NB4 (cell line): ENCODE results near the gene SOX15.

ENCODE experiments used
- DNase-seq: peaks from one replicate; pipeline ENCODE4 v3.0.0; 2010; ENCODE audit warnings: low read depth
- H3K4me3 ChIP-seq: one replicate; pipeline ENCODE4 v1.5.1; 2011; ENCODE audit warnings: mild to moderate bottlenecking, low read depth, low read length, moderate library complexity
- CTCF ChIP-seq: IDR thresholded peaks from one replicate; pipeline ENCODE4 v1.5.1; 2012; ENCODE audit warnings: low read depth, low read length
- MYC ChIP-seq: IDR thresholded peaks from 2 replicates; pipeline ENCODE4 v1.6.1; 2011; ENCODE audit warnings: low read depth, low read length
- POLR2A ChIP-seq: IDR thresholded peaks from 2 replicates; pipeline ENCODE4 v1.6.1; 2011; ENCODE audit warnings: mild to moderate bottlenecking; ENCODE audit not compliant: insufficient read length; ENCODE audit errors: extremely low read depth
- TF ChIP-seq, protein P1 (sequence below): IDR thresholded peaks from 2 replicates; pipeline ENCODE4 v1.6.1; 2011; ENCODE audit warnings: low read depth, low read length

The SOX15 gene

DNA sequence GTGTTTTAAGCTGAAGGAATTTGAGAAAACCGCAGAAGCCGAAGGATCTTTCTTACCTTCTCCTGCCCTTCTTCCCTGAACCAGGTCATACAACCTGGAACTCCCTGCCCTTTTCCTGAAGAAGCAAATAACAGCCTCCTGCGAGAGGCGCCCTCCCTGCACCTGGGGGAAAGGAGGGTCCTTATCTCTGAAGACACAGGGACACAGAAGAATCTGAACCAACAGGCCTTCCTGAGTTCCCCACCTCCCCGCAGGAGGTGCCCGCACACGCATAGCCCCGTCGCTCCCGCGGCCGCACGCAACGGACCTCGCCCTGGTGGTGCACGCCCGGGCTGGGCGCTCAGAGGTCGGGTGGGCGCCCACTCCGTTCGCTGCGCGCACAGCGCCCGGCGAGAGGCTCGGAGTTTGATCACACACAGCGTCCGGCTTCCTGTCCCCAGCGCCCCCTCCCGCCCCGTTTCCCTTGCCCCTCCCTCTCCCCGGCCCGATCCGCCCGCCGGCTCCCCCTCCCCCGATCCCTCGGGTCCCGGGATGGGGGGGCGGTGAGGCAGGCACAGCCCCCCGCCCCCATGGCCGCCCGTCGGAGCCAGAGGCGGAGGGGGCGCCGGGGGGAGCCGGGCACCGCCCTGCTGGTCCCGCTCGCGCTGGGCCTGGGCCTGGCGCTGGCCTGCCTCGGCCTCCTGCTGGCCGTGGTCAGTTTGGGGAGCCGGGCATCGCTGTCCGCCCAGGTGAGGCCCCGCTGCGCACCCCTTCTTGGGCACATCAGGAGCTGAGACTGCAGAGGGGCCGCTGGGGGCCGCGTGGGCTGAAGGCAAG lies 41.1 kb downstream of the SOX15 start, which contains the start of gene TNFSF12:
TSS of gene TNFSF12 (plus strand) at position 474 of the 816 bp plus-strand sequence. CDS start at position 570, 96 bp downstream.
- DNase-seq: peak; percentile 36
- peak within 1 kb of the TSS; percentile 34 for H3K4me3 ChIP-seq
- TF ChIP-seq POLR2A: no peak

- no peak overlapping the region for H3K4me3 ChIP-seq
- DNase-seq: no peak
- TF ChIP-seq MYC (no peak), CTCF (no peak)
These were observed 45.0 kb downstream of the SOX15 start for GRCh38 chr17:7544911-7545310.

- TF ChIP-seq MYC (no peak), POLR2A (no peak), CTCF (no peak)
- TF ChIP-seq, protein P1, sequence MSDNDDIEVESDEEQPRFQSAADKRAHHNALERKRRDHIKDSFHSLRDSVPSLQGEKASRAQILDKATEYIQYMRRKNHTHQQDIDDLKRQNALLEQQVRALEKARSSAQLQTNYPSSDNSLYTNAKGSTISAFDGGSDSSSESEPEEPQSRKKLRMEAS: no peak
- no peak overlapping the region for H3K4me3 ChIP-seq
- DNase-seq: no peak
These were observed 48.7 kb downstream of the SOX15 start for GRCh38 chr17:7541074-7541621.

DNA sequence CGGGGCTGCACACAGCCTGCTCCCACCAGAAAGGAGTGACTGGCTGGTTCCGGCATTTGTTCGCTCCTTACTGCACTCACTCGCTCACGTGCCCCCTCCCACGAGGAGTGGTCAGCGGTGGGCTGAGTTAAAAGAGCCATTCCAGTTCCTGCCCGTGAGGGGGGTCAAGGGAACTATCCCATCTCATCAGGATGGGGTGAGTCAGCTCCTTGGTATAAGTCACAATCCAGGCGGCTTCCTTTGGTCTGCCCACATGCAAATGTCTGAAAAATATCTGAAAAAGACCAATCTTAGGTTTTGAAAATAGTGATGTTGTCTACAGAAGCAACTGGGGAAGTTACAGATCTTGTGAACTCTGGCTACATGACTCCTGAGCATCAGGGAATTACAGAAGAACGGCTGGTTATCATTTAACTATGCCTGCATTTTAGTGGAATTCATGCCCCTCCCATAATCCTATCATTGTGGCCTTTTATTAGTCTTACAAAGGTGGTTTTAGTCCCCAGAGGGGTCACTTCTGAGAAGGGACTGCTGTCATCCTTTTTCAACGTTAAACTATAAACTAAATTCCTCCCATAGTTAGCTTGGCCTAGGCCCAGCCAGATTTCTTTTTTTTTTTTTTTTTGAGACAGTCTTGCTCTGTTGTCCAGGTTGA lies 50.9 kb downstream of the SOX15 start:
- no peak for TF ChIP-seq CTCF
- TF ChIP-seq, protein P1: no peak
- no peak for TF ChIP-seq POLR2A
- no peak for TF ChIP-seq MYC
- no peak overlapping the region for H3K4me3 ChIP-seq
- DNase-seq: no peak
